HG02973 (cell line): ENCODE data around the gene DCC.
"Not testable (repeated sequence)": the region's sequence is repeated elsewhere in the genome, so short reads cannot be mapped to it uniquely, and the experiment has no call there.

Experiments used
- ATAC-seq: cut with Tn5 transposase; IDR thresholded peaks from one replicate; pipeline ENCODE4 v1.9.1; 2021; ENCODE audit warnings: moderate library complexity; ENCODE audit not compliant: unreplicated experiment

The DCC gene

DNA sequence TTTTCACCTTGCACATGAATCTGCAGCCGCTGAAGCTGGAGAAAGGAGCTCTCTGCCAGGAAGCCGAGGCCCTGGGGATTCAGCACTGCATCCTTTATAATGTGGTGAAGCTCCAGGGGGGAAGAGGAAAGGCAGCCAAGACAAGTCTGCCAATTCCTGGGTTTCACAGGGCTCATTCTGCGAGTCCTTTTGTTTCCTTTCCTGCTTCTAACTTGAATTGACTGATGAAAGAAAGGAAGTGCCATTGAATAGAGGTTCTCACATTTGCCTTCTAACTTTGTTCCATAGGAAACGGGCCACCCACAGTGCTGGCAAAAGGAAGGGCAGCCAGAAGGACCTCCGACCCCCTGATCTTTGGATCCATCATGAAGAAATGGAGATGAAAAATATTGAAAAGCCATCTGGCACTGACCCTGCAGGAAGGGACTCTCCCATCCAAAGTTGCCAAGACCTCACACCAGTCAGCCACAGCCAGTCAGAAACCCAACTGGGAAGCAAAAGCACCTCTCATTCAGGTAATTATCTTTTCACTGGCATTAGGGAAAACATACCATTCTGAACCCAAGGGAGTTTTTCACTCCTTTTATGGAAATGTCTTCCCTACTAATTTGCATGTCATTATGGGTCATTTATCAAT lies 1119.1 kb downstream of the DCC start:
- ATAC-seq, result no peak

DNA sequence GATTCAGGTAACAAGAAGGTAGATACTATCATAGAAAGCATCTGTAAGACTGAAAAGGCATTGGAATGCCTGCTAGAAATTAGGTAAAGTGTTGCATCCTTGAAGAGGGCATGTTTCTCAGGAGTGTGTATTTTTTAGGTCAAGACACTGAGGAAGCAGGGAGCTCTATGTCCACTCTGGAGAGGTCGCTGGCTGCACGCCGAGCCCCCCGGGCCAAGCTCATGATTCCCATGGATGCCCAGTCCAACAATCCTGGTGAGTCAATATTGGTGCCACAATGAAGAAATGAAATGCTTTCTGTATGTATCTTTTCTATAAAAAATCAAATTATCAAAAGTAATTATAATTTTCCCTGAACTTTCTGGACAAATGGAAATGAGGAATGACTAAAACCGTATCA lies 1127.8 kb downstream of the DCC start:
- no peak for ATAC-seq

DNA sequence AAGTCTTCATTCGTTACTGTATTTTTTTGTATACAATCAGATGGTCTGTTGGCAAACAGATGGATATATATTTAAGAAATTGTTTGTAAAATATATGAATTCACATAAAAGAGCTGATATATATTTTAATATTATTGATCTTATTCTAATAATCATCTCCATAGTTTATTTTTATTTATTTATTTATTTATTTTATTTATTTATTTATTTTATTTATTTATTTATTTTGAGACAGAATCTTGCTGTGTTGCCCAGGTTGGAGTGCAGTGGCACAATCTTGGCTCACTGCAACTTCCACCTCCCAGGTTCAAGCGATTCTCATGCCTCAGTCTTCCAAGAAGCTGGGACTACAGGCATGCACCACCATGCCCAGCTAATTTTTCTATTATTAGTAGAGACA lies 1128.2 kb downstream of the DCC start:
- not testable (repeated sequence) for ATAC-seq

DNA sequence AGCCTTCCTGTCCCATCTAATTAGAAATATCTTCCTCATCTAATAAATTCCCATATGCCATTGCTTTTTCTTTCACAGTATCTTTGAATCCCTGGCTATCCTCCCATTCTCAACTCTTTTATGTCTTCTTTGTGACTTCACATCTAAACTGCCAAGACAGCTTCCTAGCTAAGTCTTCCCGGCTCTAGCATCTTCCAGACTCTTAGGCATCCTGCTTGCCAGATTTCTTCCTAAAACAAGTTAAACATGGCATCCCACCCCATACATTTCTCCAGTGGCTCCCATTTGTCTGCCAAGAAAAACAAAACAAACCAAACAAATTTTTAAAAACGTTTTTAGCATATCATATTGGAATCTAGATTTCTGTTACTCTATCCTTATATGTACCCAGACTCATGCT lies 1132.5 kb downstream of the DCC start:
- no peak for ATAC-seq

DNA sequence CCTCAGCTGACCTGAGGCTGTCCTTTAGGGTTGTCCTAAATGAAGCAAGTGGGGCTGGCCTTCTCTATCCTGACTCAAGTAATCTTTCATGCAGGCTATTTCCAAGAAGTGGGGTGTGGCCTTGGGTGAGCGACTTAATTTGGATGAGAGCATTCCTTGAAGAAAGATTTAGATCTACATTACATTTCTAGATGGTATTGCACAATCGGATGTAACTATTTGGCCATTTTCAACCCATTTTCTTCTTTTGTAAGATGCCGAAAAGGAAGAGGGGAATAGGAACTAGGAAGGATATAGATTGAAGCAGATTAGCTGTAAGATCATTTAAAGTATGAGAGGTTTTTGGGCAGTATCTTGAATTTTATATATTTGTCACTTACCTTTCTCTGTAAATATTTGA lies 1138.2 kb downstream of the DCC start:
- ATAC-seq, result no peak

DNA sequence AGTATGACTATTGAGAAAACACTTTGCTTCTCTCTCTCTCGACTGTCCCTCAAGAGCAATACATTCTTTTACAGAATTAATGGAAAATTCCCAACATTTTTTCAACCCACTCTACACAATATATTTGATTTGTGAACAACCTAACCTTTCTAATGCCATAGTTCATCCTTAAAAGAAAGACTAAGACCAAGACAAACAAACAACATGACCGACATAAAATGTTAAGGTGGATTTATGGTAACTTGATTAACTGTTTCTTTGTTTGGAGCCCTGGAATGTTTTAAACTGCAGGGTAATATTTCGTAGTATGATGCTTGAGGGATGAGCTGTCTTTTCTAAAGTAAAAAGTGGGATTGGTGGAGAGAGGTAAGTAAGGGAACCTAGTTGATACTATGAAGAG lies 1146.3 kb downstream of the DCC start:
- ATAC-seq, result no peak

DNA sequence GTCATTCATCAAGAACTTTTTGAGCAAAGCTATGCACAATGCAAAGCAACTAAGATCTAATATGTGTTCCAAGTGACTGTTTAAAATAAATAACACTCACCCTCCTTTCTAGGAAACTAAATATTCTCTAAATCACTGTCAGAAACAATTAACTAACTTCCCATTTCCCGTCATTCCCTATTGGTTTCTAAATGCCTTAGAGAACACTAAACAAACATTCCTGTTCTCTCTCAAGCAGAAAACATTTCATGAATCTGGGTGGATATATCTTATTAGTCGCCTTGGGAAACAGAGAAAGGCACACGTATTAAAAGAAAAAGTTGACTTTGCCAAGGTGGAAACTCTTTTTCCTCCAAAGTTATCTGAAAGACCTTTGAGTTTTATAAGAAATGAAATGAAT lies 1149.3 kb downstream of the DCC start:
- ATAC-seq, result no peak

DNA sequence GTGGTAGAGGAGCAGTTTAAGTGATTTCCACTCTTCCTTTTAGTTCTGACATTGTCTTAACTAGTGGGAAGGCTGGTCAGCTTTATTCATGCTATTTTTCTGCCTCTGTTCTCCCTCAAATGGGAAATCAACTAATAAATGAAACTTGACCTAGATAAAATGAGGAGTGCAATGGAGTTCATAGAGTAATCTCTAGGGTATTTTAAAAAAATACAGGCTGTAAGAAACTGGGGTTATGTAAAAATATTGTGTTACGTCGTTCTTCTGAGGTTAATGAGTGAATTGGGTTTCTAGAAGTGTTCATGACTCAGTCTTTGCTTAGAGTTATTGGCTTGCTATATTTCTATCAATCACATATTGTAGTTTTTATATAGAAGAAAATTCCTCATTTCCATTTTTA lies 1150.0 kb downstream of the DCC start:
- ATAC-seq, result no peak

DNA sequence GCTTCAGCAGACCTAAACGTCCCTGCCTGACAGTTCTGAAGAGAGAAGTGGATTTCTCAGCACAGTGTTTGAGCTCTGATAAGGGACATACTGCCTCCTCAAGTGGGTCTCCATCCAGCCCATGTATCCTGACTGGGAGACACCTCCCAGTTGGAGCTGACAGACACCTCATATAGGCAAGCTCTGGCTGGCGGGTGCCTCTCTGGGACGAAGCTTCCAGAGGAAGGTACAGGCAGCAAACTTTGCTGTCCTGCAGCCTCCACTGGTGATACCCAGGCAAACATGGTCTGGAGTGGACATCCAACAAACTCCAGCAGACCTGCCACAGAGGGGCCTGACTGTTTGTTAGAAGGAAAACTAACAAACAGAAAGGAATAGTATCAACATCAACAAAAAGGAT lies 1156.0 kb downstream of the DCC start:
- no peak for ATAC-seq

DNA sequence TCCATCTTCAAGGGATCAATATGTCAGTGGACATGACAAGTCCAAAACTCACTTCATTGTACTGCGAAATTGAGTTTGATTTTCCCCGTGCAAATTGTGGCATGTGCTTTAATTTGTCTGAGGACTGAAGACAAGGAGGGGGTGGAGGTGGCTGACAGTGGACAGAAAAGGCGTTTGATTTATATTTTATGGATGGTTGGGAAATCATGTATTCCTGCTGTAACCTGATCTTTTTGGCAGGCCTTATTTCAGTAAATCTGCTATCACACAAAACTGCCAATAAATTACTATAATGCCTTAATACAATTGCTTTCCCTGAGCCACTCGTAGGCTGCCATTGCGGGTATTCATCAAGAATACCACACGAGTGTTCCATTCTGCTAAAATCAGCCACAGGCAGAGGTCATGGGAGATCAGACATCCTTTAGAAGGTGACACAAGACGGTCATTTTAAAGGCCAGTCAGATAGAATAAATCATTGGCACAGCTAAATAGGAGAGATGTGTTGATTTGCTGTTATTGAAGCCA lies 1164.0 kb downstream of the DCC start:
- ATAC-seq, result no peak

DNA sequence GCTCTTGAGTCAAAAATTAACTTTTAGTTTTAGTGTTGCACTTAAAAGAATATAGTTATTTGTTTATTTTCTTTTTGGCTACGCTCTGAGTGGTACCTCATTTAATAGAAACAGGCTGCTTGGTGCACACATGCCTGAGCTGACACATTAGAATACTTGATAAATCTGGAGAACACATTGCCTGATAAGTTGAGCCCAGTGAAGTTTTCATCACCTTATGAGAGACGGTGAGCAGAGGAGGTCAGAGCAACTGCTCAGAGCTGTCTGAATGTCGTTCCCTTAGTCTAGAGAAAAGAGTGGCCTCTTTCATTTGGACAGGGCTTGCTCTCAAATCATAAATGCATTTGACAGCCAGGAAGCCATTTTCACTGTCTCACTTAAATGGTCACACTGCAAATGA lies 1168.5 kb downstream of the DCC start:
- ATAC-seq, result no peak

DNA sequence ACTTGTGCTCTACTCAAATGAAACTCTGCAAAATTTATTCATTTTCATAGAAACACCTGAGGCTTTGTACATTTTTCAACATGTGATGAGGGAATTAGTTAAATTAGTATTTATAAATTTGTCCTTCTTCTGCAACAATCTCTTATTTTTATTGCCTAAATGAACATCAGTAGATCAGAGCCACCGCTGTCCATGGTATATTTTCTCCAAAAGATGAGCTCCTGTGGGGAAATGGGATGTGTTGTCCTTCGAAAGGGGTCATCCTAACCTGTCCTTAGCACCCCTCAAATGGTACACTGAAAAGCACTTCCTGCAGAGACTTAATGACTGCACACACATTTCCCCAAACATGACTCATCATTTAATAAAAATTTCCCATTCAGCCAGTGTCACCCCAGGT lies 1169.9 kb downstream of the DCC start:
- no peak for ATAC-seq

DNA sequence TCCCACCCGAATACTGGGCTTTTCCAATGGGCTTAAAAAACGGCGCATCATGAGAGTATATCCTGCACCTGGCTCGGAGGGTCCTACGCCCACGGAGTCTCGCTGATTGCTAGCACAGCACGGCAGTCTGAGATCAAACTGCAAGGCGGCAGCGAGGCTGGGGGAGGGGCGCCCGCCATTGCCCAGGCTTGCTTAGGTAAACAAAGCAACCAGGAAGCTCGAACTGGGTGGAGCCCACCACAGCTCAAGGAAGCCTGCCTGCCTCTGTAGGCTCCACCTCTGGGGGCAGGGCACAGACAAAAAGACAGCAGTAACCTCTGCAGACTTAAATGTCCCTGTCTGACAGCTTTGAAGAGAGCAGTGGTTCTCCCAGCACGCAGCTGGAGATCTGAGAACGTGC lies 1171.7 kb downstream of the DCC start:
- ATAC-seq, result not testable (repeated sequence)

DNA sequence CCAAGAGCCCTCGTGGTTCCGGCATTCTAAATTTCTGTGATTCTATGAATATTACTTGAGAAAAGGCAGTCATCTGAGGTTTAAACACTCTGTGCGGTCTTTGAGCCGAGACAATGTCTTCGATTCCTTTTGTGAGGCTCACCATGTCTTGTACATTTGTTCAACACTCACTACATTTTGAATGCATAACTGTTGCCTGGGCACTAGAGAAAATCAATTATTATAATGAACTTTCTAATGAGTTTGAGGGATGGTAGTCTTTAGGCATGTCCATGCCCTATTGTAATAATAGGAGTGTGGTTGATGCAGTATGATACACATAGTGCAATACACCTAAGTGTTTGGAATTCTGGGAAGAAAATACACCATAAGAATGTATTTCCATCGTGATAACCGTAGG lies 1181.1 kb downstream of the DCC start:
- no peak for ATAC-seq

DNA sequence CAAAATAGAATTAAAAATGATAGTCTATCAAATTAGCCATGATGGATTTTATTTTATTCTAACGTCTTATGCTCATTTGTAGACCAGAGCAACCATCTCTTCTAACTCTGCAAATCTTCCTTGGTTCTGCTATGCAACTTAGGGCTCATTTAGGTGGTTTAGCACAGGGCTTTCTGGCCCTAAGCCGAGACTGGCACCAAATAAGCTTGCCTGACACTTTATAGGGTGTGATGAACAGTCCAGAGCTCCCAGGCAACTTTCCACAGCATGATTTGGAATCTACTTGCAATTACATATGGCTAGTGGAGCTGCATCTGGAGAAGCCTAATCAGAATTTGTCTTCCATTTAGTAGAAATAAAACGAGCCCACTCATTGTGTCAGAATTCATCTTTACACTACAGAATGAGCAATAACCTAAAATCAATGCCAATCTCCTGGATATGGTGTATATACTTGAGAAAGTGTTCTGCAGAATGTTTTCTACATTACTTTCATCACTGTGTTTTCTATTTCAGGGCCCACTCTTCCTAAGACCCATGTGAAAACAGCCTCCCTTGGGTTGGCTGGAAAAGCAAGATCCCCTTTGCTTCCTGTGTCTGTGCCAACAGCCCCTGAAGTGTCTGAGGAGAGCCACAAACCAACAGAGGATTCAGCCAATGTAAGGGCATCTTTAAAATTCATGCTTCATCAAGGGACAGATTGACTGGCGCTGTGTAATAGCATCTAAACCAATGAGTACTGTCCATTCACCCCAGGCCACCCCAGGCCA lies 1186.3 kb downstream of the DCC start:
- ATAC-seq, result no peak

DNA sequence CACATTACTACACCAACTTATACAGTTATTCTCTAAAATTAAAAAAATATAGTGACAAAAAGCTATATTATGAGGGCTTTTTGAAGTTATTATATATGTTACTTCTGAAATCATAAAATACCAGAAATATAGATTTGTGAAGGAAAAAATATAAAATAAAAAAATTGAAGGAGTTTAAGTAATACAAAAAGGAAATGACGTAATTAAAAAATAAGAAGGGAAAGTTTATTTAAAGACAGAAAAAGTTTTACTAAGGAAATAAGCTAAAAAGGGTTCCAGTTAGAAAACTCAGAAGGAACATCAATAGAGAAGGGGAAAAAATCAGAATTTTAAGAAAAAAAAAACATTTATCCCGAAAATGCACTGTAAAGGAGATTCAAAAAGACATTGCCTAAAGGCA lies 1187.4 kb downstream of the DCC start:
- no peak for ATAC-seq

DNA sequence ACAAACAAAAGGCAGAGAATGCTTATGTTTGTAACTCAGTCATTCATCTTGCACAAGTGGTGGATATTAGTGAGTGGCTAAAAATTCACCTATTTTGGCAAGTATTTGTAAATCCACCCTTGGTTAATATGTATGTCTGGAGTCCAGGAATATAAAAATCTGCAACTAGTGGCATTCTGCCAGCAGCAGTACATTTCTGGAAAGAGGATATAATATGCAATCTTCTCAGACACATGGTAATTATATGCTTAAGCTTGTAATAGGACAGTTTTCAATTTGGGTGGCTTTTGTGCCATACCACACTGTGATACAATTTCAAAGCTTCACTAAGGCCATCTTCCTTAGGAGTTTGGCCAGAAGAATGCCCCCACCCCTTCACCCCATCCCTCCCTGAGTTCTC lies 1191.2 kb downstream of the DCC start:
- no peak for ATAC-seq

DNA sequence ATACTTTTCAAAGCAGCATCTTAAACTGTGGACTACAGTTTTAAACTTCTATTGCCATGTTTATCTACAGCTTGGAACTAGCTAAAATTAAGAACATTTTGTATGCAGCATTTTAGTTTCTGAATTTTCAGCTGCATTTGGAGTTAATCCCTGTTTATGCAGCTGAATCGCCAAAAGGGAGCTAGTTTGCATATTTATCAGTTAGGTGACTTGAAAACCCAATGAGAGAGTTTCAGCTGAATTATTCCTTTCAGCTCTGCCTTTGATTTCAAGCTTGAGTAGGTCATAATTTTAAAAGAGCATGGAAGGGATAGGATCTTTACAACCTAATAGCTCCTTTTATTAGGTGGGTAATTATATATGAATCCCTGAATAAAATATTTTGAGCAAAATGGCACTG lies 1191.9 kb downstream of the DCC start:
- no peak for ATAC-seq

DNA sequence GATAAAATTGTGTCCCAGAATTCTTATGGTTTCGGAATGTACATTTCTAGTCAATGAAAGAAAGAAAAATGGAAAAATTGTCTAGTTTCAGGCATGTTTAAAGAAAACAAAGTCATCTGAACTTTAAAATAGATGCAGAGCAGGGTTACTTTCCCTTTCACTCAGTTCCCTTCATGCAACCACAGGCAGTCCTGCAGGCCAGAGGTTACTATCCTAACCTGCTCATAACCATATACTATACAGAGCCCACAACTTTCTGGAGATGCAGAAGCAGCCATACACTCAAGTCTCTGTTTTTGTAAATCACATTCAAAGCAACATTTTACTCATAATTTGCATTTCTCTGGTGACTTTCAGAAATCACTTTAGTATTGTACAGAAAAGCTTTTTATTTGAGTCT lies 1194.2 kb downstream of the DCC start:
- ATAC-seq, result no peak

DNA sequence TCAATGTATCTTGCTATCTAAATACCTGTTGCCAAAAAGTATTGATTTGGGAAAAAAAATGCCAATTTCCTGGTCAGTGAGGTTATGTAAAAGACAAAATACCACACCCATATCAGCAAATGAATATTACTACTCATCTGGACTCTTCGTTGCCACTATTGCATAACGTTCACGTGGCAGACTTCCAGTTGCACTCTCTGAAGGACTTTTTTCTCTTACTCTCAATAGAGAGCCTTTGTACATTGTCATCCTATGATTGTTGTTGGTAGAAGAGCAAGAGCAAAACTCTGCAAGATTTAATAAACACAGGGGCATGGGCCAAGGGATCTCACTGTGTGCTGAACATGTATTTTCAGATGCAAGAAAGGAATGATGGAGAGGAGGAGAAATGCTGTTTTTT lies 1194.7 kb downstream of the DCC start:
- ATAC-seq, result no peak

DNA sequence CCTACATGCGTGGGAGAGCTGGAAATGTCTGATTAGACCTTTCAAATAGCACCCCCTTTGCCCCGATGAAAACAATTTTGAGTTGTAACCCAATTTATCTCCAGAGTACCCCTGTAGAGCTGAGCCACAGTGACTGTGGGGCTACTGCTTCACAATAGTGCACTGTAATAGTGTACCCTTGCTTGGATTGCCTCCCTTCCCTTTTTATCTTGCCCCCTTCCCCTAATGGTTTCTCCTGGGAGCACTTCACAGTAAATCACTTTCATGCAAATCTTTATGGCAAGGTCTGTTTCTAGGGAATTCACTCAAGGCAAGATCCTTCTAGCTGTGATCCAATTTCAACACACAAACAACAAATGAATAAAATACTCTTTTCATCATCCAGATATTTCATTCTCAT lies 1196.9 kb downstream of the DCC start:
- no peak for ATAC-seq

DNA sequence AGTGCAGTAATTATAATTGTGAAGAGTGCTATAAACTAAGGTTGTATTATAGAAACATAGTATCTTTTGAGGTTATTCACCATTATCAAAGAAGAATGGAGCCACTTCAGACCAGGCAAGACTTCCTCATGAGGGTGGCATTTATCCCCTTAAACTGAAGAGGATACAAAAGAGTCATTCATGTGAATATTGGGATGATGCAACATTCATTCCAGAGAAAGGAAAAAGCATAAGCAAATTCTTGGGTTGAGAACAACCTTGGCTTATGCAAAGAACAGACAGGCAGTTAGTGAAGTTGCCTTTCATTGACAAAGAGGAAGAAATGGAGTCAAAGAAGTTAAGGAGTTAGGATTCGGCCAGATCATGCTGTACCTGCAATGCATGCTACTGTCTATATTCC lies 1201.9 kb downstream of the DCC start:
- ATAC-seq, result no peak

DNA sequence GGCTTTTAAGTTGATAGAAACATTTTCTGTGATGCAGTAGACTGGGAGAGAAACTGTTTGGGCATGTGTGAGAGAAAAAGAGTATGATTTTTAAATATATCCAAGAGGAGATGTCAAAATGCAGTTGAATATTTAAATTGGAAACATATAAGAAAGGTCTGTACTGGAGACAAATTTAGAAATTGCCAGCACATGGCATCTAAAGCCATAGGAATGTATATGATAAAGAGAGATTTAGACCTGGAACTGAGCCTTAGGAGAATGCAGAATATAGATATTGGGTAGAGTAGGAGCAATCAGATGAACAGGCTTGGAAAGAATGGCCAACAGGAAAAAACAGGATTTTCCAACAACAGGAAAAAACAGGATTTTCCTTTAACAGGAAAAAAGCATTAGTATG lies 1203.7 kb downstream of the DCC start:
- no peak for ATAC-seq
